ENCODE measurements around the gene PTPRN2. TPM values are rescaled to one million over a fixed set of nuclear protein-coding genes. Genes with fewer than 3 reads are reported as not detected.

The PTPRN2 gene
- total and polyA plus RNA-seq, 2 of the 8 experiments (the other 6 are each of a cell fraction or from before 2014, with no cell fraction given): 2.6 to 4.5 TPM

- H4K8ac ChIP-seq (ENCODE audit: extremely low read depth, insufficient read depth, low read length): no peak overlapping the region
- H3K4me2 ChIP-seq (ENCODE audit: insufficient read depth in 1 of 2, low read depth in 2 of 2, low read length in 2 of 2): no peak overlapping the region
- peaks cover 19 to 67% (median 57%) of the 10 kb centered on the region in 4 experiments for H3K27me3 ChIP-seq (replicated peaks in 1 of 4; ENCODE audit: control insufficient read depth in 3 of 4, extremely low read depth in 1 of 4, insufficient read depth in 3 of 4, low read length in 3 of 4)
- no peak overlapping the region for H2BK120ac ChIP-seq (replicated peaks; ENCODE audit: low read depth, low read length)
- H3K4me3 ChIP-seq (ENCODE audit: extremely low read depth in 1 of 4, insufficient read depth in 2 of 4, low read depth in 3 of 4, low read length in 4 of 4): no peak overlapping the region
- no peak overlapping the region for H2BK5ac ChIP-seq (ENCODE audit: low read depth, low read length)
- H3K23me2 ChIP-seq (ENCODE audit: low read depth, low read length): no peaks in the 10 kb centered on the region
- no peak overlapping the region for H3K23ac ChIP-seq (ENCODE audit: insufficient read length)
- peaks cover 0 to 5% of the 10 kb centered on the region in 2 experiments for H4K20me1 ChIP-seq (replicated peaks in 1 of 2; ENCODE audit: control insufficient read depth in 1 of 2, insufficient read depth in 2 of 2, low read length in 2 of 2)
- no peak overlapping the region for H2BK15ac ChIP-seq (ENCODE audit: low read length)
- no peaks in the 10 kb centered on the region for H3K79me1 ChIP-seq (ENCODE audit: low read depth, low read length)
- FAIRE-seq (no peak), DNase-seq (ENCODE audit: low read depth in 1 of 2, low spot score in 2 of 2) (no peak)
- no peak overlapping the region for H3K18ac ChIP-seq (ENCODE audit: extremely low read depth, low read length)
- H3K14ac ChIP-seq (ENCODE audit: insufficient read length): no peak overlapping the region
- no peak overlapping the region for H3K56ac ChIP-seq (replicated peaks; ENCODE audit: insufficient read length, low read depth, low read length)
- 0 out of 4 replicates have a peak, but pooled peaks cover 0 to under 1% of the 10 kb centered on the region in 2 experiments for H3K9me3 ChIP-seq (ENCODE audit: insufficient read depth in 2 of 2, low read depth in 1 of 2, low read length in 1 of 2)
- H2BK12ac ChIP-seq (ENCODE audit: low read depth, low read length): no peak overlapping the region; the same call in 1 of the 2 replicates
- ChIA-PET CTCF (ENCODE audit: partially characterized antibody) (no interaction called here), POLR2A (ENCODE audit: partially characterized antibody) (no interaction called here)
- WGBS, 2 experiments (ENCODE audit: extremely low coverage in 1 of 2, insufficient coverage in 1 of 2, insufficient read length in 1 of 2, insufficient replicate concordance in 2 of 2, low coverage in 1 of 2, low lambda C conversion rate in 2 of 2, missing lambda C conversion rate in 1 of 2): 90% methylated on average over 12 of the region's 12 CpGs; no CpG with 5 or more reads in 1 of the 2 experiments
- no peak overlapping the region for H3K4ac ChIP-seq (replicated peaks; ENCODE audit: insufficient read length, low read depth, low read length)
- peaks cover 0 to 4% (median 0%) of the 10 kb centered on the region in 4 experiments; a peak in 1 of 7 replicates for H3K4me1 ChIP-seq (replicated peaks in 1 of 4; ENCODE audit: control insufficient read depth in 3 of 4, insufficient read depth in 4 of 4, low read length in 3 of 4)
- H4K91ac ChIP-seq (replicated peaks; ENCODE audit: insufficient read length, low read length): no peak overlapping the region
- no peak overlapping the region for H4K5ac ChIP-seq (ENCODE audit: insufficient read length, low read depth, low read length)
- H2BK20ac ChIP-seq (ENCODE audit: low read length): no peak overlapping the region
- no peak overlapping the region for H2AFZ ChIP-seq (ENCODE audit: low read length)
- no peaks in the 10 kb centered on the region for H3K36me3 ChIP-seq (ENCODE audit: control insufficient read depth in 2 of 4, insufficient read depth in 4 of 4, low read length in 3 of 4)
- H3K79me2 ChIP-seq (ENCODE audit: control insufficient read depth in 1 of 2, insufficient read depth in 2 of 2, low read length in 2 of 2): no peaks in the 10 kb centered on the region
- H2AK5ac ChIP-seq (ENCODE audit: low read depth, low read length): no peak overlapping the region
- no peak overlapping the region for H3K9ac ChIP-seq (replicated peaks in 1 of 4; ENCODE audit: extremely low read depth in 1 of 4, low read depth in 3 of 4, low read length in 3 of 4)
- H3K27ac ChIP-seq (ENCODE audit: low read depth, low read length): no peak overlapping the region
Observed at GRCh38 chr7:157587051-157587804, 1000.4 kb downstream of the PTPRN2 start.

Measured in H1 (cell line).